Panc1 (cell line): ENCODE results near the gene PRCC. TPM values are rescaled to one million over a fixed set of nuclear protein-coding genes. Genes with fewer than 3 reads are reported as not detected.

ENCODE experiments used
- ATAC-seq: fragments of 200-7000 bp; cut with Tn5 transposase; 2 replicates; pipeline ENCODE4 v1.9.1; 2020; ENCODE audit warnings: mild to moderate bottlenecking, moderate library complexity
- BruUV-seq: library from RNA; stranded (reverse); fragments of 400-500 nt; replicated peaks from 2 replicates; lab custom pipeline; 2021; lab: Mats Ljungman, UMichigan
- CTCF ChIA-PET: fragments of 300-600 bp; sonication (Branson Sonifier 250); formaldehyde crosslinking; loops from one replicate; lab custom pipeline; 2022; ENCODE audit warnings: antibody characterized with exemption; lab: Charles Lee
- POLR2A ChIA-PET: fragments of 300-600 bp; sonication (Branson Sonifier 250); formaldehyde crosslinking; loops from one replicate; lab custom pipeline; 2022; ENCODE audit warnings: antibody characterized with exemption; lab: Charles Lee
- DNase-seq: peaks from one replicate; pipeline ENCODE4 v3.0.0-alpha.2; 2010; ENCODE audit warnings: low read depth, low spot score
- H3K27ac ChIP-seq: 2 replicates; pipeline ENCODE4 v1.5.1; 2011; ENCODE audit warnings: mild to moderate bottlenecking, low read length, inconsistent platforms
- H3K27me3 ChIP-seq: fragments of 200-500 bp; sonication (Bioruptor generic); 2 replicates; pipeline ENCODE4 v1.6.0; 2014; ENCODE audit warnings: low read length, inconsistent platforms; ENCODE audit not compliant: control insufficient read depth, insufficient read depth
- H3K36me3 ChIP-seq: fragments of 200-500 bp; sonication (Bioruptor generic); 2 replicates; pipeline ENCODE4 v1.5.1; 2014; ENCODE audit warnings: inconsistent platforms, mild to moderate bottlenecking, low read length, moderate library complexity; ENCODE audit not compliant: control insufficient read depth, insufficient read depth
- H3K4me1 ChIP-seq: 2 replicates; pipeline ENCODE4 v1.5.1; 2011; ENCODE audit warnings: inconsistent platforms, mild to moderate bottlenecking, low read length, moderate library complexity; ENCODE audit not compliant: control insufficient read depth, insufficient read depth
- H3K4me3 ChIP-seq, 2 experiments: 2 replicates each; pipeline ENCODE4 v1.5.1; 2011 to 2012; ENCODE audit warnings: low read depth in 2 of 2, low read length in 2 of 2, mild to moderate bottlenecking in 2 of 2, inconsistent platforms in 1 of 2, moderate library complexity in 1 of 2
- H3K9me3 ChIP-seq: fragments of 200-500 bp; sonication (Bioruptor generic); 2 replicates; pipeline ENCODE4 v1.5.1; 2014; ENCODE audit warnings: low read depth, mild to moderate bottlenecking, inconsistent platforms, low read length, moderate library complexity; ENCODE audit not compliant: control insufficient read depth, insufficient read depth
- POLR2AphosphoS5 ChIP-seq: IDR thresholded peaks from 2 replicates; pipeline ENCODE4 v1.6.1; 2012; ENCODE audit warnings: mild to moderate bottlenecking, low read depth, low read length, moderate library complexity
- SIN3A ChIP-seq: IDR thresholded peaks from 2 replicates; pipeline ENCODE4 v1.6.1; 2012; ENCODE audit warnings: low read depth, mild to moderate bottlenecking, low read length, moderate library complexity, borderline replicate concordance; ENCODE audit not compliant: insufficient read depth
- TCF7L2 ChIP-seq: IDR thresholded peaks from 2 replicates; pipeline ENCODE4 v1.6.1; 2011; ENCODE audit warnings: mild to moderate bottlenecking, low read depth, low read length, inconsistent platforms
- in situ Hi-C: cut with HindIII; loops from 2 replicates; pipeline ENCODE4 v1.10.0; 2016; ENCODE audit warnings: low sequenced_read_pairs, low pct_unique_long_range_greater_than_20kb
- intact Hi-C: fragments of 100-400 bp; cut with micrococcal nuclease; formaldehyde crosslinking; loops from one replicate; pipeline ENCODE4 v1.10.0; 2022; ENCODE audit not compliant: unreplicated experiment
- total RNA-seq: library from RNA; stranded (reverse); gene quantifications from one replicate; pipeline ENCODE4 v1.2.1, GENCODE V29; 2021; ENCODE audit not compliant: unreplicated experiment
- TF ChIP-seq, protein P1 (sequence below), 2 experiments: IDR thresholded peaks; 2 replicates each; pipeline ENCODE4 v1.6.1; 2011 to 2012; ENCODE audit warnings: low read depth in 2 of 2, control low read depth in 1 of 2, low read length in 1 of 2, mild to moderate bottlenecking in 1 of 2, moderate library complexity in 1 of 2; ENCODE audit not compliant: insufficient read depth in 1 of 2
- TF ChIP-seq, protein P2 (sequence below): fragments of 450-650 bp; IDR thresholded peaks from 2 replicates; pipeline ENCODE4 v1.5.1; 2017; ENCODE audit warnings: mild to moderate bottlenecking

Gene PRCC
- total RNA-seq, 1 experiment from 2014 or later: 78.5 TPM

DNA sequence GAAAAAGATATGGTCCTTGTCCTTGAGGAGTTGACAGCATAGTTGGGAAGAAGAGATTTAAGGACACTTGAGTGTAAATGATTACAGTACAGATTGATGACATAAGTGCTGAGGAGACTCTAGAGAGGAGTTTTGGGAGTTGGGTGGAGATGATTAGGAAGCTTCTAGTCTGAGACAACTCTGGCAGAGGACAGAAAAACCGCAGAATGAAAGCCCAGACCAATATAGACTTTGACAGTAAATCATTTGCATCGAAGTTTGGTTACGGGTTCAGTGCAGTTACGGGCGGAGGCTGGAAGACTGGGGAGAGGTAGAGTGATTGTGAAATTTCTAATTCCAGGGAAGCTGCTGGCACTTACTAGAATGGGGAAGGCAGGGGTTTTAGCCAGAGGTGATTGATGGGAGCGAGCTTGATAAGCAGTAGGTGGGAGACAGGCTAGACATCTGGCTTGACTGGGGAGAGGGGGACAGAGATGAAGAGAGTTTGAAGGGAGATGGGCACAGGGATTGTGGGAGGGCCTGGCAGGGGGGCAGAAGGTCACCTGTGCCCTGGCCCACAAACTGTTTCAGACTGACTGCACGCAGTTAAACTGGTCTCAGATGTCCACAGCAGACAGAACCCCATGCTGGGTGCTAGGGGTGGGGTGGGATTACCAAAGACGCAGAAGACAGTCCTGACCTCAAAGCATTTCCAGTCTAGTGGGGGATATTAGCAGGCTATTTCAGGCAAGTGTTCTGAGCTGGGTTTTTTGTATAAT, 29.2 kb downstream of the PRCC start:
- BruUV-seq: no TSS peak
- intact Hi-C loops: loop anchor here (1.0 kb wide), 1 partner anchor 94 kb away; no protein-coding TSS in a partner anchor
- Histone ChIP-seq H3K27ac (no peak overlapping the region), H3K9me3 (no peaks in the 10 kb centered on the region), H3K27me3 (no peaks in the 10 kb centered on the region), H3K4me1 (no peaks in the 10 kb centered on the region), H3K4me3 (no peak overlapping the region), H3K36me3 (peaks cover 31% of the 10 kb centered on the region; the same call in 1 of the 2 replicates)
- CTCF ChIA-PET: interaction anchor here (0.8 to 1.6 kb wide), 3 partner anchors 64 to 93 kb away, joined by 3 to 7 read pairs (median 3); partner anchors contain the start of gene NTRK1
- ATAC-seq (peak; percentile 7; the same call in 1 of the 2 replicates), DNase-seq (no peak)
- TF ChIP-seq SIN3A: no peak
- TF ChIP-seq, protein P1, sequence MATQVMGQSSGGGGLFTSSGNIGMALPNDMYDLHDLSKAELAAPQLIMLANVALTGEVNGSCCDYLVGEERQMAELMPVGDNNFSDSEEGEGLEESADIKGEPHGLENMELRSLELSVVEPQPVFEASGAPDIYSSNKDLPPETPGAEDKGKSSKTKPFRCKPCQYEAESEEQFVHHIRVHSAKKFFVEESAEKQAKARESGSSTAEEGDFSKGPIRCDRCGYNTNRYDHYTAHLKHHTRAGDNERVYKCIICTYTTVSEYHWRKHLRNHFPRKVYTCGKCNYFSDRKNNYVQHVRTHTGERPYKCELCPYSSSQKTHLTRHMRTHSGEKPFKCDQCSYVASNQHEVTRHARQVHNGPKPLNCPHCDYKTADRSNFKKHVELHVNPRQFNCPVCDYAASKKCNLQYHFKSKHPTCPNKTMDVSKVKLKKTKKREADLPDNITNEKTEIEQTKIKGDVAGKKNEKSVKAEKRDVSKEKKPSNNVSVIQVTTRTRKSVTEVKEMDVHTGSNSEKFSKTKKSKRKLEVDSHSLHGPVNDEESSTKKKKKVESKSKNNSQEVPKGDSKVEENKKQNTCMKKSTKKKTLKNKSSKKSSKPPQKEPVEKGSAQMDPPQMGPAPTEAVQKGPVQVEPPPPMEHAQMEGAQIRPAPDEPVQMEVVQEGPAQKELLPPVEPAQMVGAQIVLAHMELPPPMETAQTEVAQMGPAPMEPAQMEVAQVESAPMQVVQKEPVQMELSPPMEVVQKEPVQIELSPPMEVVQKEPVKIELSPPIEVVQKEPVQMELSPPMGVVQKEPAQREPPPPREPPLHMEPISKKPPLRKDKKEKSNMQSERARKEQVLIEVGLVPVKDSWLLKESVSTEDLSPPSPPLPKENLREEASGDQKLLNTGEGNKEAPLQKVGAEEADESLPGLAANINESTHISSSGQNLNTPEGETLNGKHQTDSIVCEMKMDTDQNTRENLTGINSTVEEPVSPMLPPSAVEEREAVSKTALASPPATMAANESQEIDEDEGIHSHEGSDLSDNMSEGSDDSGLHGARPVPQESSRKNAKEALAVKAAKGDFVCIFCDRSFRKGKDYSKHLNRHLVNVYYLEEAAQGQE (IDR thresholded peaks at IDR 0.05; ENCODE audit: insufficient read depth in 1 of 2, low read depth in 2 of 2, low read length in 1 of 2): no peak
- no peak for TF ChIP-seq TCF7L2
- TF ChIP-seq, protein P2, sequence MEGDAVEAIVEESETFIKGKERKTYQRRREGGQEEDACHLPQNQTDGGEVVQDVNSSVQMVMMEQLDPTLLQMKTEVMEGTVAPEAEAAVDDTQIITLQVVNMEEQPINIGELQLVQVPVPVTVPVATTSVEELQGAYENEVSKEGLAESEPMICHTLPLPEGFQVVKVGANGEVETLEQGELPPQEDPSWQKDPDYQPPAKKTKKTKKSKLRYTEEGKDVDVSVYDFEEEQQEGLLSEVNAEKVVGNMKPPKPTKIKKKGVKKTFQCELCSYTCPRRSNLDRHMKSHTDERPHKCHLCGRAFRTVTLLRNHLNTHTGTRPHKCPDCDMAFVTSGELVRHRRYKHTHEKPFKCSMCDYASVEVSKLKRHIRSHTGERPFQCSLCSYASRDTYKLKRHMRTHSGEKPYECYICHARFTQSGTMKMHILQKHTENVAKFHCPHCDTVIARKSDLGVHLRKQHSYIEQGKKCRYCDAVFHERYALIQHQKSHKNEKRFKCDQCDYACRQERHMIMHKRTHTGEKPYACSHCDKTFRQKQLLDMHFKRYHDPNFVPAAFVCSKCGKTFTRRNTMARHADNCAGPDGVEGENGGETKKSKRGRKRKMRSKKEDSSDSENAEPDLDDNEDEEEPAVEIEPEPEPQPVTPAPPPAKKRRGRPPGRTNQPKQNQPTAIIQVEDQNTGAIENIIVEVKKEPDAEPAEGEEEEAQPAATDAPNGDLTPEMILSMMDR: no peak
- TF ChIP-seq POLR2AphosphoS5: no peak
- in situ Hi-C loops: no loop called here
- POLR2A ChIA-PET: no interaction called here

DNA sequence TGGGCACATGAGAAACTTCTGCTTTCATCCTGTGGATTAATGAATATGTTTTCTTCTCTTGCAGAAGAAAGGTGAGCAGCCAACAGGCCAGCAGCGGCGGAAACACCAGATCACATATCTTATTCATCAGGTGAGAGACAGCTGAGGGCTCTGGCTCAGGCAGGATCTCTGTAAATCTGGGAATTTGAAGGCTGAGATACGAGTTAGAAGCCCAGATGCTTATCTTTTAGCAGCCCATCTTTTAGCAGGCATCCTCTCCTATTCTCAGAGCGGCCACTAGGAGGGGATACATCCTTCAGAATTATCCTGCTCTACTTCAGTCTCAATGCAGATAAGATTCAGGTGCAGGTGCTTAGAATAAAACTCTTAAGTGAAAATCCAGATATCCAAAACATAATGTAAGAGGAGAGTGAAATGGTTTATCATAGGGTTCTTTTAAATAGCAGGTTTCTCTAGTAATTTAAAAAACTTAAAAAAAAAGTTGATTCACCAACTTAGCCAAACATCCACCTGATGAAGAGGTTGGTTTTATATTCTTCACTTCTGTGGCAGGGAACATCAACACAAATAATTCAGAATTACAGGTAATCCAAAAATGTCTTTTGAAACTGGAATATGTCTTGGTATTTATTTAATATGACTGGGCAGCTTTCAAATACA, 30.0 kb downstream of the PRCC start:
- TF ChIP-seq, protein P1 (IDR thresholded peaks at IDR 0.05; ENCODE audit: insufficient read depth in 1 of 2, low read depth in 2 of 2, low read length in 1 of 2): no peak
- no peak for TF ChIP-seq SIN3A
- TF ChIP-seq, protein P2: peak; percentile 86
- Histone ChIP-seq H3K27me3 (no peaks in the 10 kb centered on the region), H3K36me3 (peaks cover 31% of the 10 kb centered on the region; the same call in 1 of the 2 replicates), H3K4me1 (no peaks in the 10 kb centered on the region), H3K4me3 (no peak overlapping the region), H3K27ac (no peak overlapping the region), H3K9me3 (no peaks in the 10 kb centered on the region)
- in situ Hi-C loops (no loop called here), intact Hi-C loops (loop anchor here (1.0 kb wide), 1 partner anchor 93 kb away; no protein-coding TSS in a partner anchor)
- peak; percentile 83 for ATAC-seq
- peak; percentile 45 for DNase-seq
- CTCF ChIA-PET: interaction anchor here (1.0 to 1.6 kb wide), 2 partner anchors 63 to 92 kb away, joined by 3 to 7 read pairs; partner anchors contain the start of gene NTRK1
- no TSS peak for BruUV-seq
- POLR2A ChIA-PET: no interaction called here
